Measurements from ENCODE around the gene SPACA6.

DNA sequence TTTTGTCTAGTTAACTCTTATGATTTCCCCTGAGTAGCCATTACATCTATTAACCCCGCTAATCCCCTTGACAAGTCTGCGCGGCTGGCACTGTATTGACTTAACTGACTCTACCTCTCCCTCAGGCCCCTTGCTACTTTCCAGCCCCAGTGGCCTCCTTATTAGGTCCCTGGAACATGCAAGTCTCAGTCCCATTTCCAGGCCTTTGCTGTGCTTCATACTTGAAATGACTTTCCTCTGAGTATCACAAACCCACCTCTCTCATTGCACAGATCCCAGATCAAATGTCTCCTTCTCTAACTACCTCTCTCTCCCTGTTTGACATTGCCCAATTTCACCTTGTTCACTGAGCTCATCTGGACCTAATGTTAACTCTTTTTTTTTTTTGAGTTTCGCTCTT lies 13.2 kb downstream of the SPACA6 start:
- TF ChIP-seq, protein P1, sequence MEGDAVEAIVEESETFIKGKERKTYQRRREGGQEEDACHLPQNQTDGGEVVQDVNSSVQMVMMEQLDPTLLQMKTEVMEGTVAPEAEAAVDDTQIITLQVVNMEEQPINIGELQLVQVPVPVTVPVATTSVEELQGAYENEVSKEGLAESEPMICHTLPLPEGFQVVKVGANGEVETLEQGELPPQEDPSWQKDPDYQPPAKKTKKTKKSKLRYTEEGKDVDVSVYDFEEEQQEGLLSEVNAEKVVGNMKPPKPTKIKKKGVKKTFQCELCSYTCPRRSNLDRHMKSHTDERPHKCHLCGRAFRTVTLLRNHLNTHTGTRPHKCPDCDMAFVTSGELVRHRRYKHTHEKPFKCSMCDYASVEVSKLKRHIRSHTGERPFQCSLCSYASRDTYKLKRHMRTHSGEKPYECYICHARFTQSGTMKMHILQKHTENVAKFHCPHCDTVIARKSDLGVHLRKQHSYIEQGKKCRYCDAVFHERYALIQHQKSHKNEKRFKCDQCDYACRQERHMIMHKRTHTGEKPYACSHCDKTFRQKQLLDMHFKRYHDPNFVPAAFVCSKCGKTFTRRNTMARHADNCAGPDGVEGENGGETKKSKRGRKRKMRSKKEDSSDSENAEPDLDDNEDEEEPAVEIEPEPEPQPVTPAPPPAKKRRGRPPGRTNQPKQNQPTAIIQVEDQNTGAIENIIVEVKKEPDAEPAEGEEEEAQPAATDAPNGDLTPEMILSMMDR (conservative IDR thresholded peaks at IDR 0.05 in 1 of 2, IDR thresholded peaks at IDR 0.05 in 1 of 2; ENCODE audit: extremely low read depth in 1 of 2, insufficient read depth in 1 of 2, low read depth in 1 of 2, low read length in 2 of 2) = no peak
- no peak for TF ChIP-seq EZH2 (IDR thresholded peaks at IDR 0.05; ENCODE audit: borderline replicate concordance, low read length)
